ENCODE measurements around the gene LEFTY1.
"Not testable (repeated sequence)": the region's sequence is repeated elsewhere in the genome, so short reads cannot be mapped to it uniquely, and the experiment has no call there.

GRCh38 chr1:225887554-225888288 is 1.2 kb downstream of the LEFTY1 start:
- not testable (repeated sequence) for TF ChIP-seq CTCF (IDR thresholded peaks at IDR 0.05; ENCODE audit: borderline replicate concordance, extremely low read depth, low read length, poor library complexity, severe bottlenecking); EZH2 (IDR thresholded peaks at IDR 0.05; ENCODE audit: borderline replicate concordance, low read depth, low read length, severe bottlenecking)

All from DND-41 (cell line).